Endothelial cell of hepatic sinusoid (primary cell): ENCODE results near the gene CGB1.
"Not testable (repeated sequence)": the region's sequence is repeated elsewhere in the genome, so short reads cannot be mapped to it uniquely, and the experiment has no call there.

Experiments used
- in situ Hi-C: cut with HindIII; loops from 2 replicates; pipeline ENCODE4 v1.10.0; 2017; ENCODE audit warnings: low sequenced_read_pairs

CGB1 gene

GRCh38 chr19:49024233-49024632 lies 12.5 kb downstream of the CGB1 start, which contains the start of gene CGB3:
Gene CGB3, minus strand, starts transcription at chr19:49024333. Its CDS starts 362 bp downstream, at chr19:49023971.
- in situ Hi-C loops, result not testable (repeated sequence)

- in situ Hi-C loops, result no loop called here
Measured at GRCh38 chr19:49022116-49022515, 14.6 kb downstream of the CGB1 start.

GRCh38 chr19:49020931-49021895 lies 15.5 kb downstream of the CGB1 start:
- in situ Hi-C loops, result no loop called here

- in situ Hi-C loops, result no loop called here
Measured at GRCh38 chr19:49020342-49020741, 16.4 kb downstream of the CGB1 start.

DNA sequence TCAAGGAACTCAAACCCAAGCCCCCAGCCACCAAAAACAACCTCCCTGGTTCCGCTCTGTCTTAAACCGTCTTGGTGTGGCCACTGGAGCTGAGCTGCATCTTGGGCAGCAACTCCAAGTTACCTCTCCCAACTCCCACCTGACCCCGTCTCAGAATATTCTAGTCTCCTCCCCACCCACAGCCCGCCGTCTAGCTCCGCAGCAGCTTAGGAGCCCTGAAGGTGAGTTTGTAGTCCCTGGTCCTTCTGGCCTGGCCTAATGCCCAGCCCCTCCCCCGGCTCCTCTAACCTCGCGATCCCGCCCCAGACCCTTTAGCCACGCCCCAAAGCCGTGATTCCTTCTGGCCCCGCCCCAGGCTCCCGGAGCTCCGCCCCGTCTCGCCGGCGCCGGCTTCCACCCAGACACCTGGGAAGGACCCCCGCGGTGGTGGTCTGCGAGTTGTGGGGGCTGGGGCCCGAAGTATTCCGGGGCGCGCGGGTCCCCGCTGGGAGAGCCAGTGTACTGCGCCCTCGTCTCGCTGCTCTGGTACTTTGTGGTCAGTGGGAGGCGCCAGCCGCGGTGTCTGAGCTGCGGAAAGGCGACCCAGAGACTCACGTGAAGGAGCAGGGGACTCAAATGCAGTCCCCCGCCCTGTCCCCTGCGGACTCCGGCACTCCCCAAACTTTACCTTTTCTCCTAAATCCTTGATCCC lies 17.3 kb downstream of the CGB1 start:
- in situ Hi-C loops, result no loop called here

DNA sequence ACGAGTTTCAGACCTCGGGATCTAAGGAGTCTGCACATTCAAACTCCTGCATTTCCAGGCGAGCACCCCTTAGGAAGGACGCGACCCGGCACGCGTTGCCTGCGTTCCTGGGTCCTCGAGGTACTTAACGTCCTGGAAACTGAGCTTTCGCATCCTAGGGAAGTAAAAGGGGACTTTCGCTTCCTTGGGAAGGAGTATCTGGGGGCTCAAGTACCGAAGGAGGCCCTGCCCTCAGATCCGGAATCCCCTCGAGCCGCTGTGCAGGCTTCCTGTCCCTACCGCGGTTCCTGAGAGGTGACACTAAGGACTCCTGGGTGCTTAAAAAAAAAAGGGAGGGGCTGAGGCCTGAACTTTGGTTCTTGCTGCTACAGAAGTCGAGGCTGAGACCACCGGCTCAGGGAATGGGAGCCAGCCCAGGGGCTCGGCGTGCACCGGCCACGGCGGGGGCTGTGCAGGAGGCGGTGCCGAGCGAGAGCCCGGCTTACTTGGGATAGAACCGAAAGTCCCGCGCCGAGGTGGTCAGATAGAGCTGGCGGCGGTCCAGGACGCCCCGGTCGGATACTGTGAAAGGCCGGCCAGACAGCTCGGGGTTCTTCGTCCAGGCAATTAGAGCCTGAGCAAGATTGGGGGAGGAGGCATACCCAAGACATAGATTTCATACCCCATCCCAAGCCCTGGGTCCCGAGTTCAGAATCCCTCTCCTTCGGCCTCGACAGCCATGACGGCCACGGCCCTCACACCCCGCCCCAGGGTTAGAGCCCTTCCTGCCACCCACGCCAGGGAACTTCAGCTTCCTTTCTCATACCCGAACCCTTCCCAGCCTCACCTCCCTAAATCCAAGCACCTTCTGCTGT lies 18.1 kb downstream of the CGB1 start:
- in situ Hi-C loops, result not testable (repeated sequence)

GRCh38 chr19:49017666-49018351 lies 18.9 kb downstream of the CGB1 start:
- in situ Hi-C loops, result no loop called here

GRCh38 chr19:49017041-49017665 lies 19.5 kb downstream of the CGB1 start, which contains the start of gene LHB:
Gene LHB, minus strand, starts transcription at chr19:49017091. Its CDS starts 10 bp downstream, at chr19:49017081.
- in situ Hi-C loops, result no loop called here

GRCh38 chr19:49016067-49016839 lies 20.4 kb downstream of the CGB1 start:
- in situ Hi-C loops, result no loop called here

DNA sequence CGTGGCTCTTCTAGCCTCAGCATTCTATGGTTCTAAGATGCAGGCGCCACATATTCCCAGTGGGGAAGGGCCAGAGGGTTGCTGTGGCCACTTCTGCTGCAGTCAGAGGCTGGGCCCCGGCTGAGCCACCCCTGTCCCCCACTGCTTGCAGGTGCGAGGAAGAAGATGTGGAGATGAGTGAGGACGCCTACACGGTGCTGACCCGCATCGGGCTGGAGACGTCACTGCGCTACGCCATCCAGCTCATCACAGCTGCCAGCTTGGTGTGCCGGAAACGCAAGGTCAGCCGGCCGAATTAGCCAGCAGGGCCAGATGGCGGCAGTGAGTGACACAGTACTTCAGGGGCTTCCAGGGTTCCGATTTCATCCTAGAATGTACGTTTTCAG lies 21.8 kb downstream of the CGB1 start:
- in situ Hi-C loops, result no loop called here

DNA sequence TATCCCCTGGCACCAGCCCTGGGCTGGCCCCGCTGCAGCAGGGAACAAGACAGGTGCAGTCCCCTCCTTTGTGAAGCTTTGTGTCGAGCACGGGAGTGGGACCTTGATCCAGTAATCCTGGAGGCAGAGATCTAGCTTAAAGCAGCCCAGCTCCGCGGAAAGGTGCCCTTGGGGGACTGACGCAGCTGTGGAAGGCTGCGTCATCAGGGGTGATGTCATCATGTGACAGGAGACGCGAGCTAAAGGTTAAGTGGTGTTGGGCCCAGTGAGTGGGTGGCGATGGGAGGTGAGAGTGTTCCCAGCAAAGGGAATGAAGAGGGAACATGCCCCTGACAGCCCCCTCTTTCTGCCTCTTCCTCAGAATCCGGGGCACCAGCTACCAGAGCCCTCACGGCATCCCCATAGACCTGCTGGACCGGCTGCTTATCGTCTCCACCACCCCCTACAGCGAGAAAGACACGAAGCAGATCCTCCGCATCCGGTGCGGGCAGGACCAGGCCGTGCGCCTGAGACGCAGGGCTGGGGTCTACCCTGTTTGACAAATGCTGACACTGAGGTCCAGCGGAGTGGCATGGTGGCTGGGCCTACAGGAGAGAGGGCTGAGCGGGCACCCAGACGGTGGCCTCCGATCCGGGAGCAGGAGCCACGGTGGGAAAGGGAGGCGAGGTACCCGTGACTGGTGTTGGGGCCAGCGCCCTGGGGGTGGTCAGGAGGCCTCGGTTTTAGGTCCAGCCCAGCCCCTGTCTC lies 22.4 kb downstream of the CGB1 start:
- in situ Hi-C loops, result no loop called here

- in situ Hi-C loops, result no loop called here
Measured at GRCh38 chr19:49011194-49011593, 25.5 kb downstream of the CGB1 start.

DNA sequence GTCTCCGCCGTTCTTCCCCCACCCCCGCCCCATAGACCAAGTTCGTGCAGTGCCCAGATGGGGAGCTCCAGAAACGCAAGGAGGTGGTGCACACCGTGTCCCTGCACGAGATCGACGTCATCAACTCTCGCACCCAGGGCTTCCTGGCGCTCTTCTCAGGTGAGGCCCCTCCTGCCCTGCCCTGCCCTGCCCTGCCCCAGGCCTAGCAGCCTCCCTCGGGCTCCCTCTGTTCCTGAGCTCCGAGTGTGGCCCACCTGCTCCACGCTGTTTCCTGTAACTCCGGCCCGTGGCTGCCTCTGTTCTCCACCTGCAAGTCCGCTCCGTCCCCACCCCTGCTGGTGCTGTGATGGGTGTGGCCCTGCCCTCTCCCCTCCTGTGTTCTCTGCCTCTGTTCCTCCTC lies 26.2 kb downstream of the CGB1 start:
- in situ Hi-C loops, result no loop called here

GRCh38 chr19:49009828-49010227 lies 26.9 kb downstream of the CGB1 start:
- in situ Hi-C loops, result no loop called here

DNA sequence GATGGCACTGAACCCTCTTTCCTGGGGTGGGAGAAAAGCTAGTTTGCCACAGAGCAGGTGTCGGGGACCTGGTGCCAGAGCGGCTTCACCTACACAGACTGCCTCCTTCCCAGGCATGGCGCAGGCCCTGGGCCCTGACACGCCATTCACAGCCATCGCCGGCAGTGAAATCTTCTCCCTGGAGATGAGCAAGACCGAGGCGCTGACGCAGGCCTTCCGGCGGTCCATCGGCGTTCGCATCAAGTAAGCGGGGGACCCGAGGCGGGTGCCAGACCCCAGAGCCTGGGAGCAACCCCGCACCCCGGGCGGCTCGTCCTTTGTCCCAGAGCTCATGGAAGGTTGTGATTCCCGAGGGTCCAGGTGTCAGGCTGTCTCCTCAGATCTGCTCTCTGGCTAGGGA lies 29.8 kb downstream of the CGB1 start:
- in situ Hi-C loops, result no loop called here

- in situ Hi-C loops, result no loop called here
Measured at GRCh38 chr19:49004964-49005614, 31.6 kb downstream of the CGB1 start.

GRCh38 chr19:49004133-49004532 lies 32.6 kb downstream of the CGB1 start:
- in situ Hi-C loops, result no loop called here
